ENCODE results near the gene SEMA7A. TPM values are rescaled to one million over a fixed set of nuclear protein-coding genes. Genes with fewer than 3 reads are reported as not detected.
"Not testable (repeated sequence)": the region's sequence is repeated elsewhere in the genome, so short reads cannot be mapped to it uniquely, and the experiment has no call there.

Gene SEMA7A
- total and polyA plus RNA-seq, 2 donors: 5.1 to 5.3 TPM

GRCh38 chr15:74393423-74393822, 40.3 kb downstream of the SEMA7A start:
- Histone ChIP-seq H3K4me3 (ENCODE audit: low read depth, low read length) (no peak overlapping the region), H3K36me3 (ENCODE audit: insufficient read depth) (no peaks in the 10 kb centered on the region), H3K27ac (ENCODE audit: low read depth) (no peak overlapping the region), H3K4me1 (ENCODE audit: insufficient read depth) (no peaks in the 10 kb centered on the region)
- no peak for DNase-seq (ENCODE audit: extremely low spot score)
- WGBS: 91% methylated on average over 13 of the region's 13 CpGs

GRCh38 chr15:74392902-74393301, 40.9 kb downstream of the SEMA7A start:
- no peak for DNase-seq (ENCODE audit: extremely low spot score)
- WGBS: 72% methylated on average over 7 of the region's 7 CpGs
- no peaks in the 10 kb centered on the region for H3K4me1 ChIP-seq (ENCODE audit: insufficient read depth)
- no peaks in the 10 kb centered on the region for H3K36me3 ChIP-seq (ENCODE audit: insufficient read depth)
- no peak overlapping the region for H3K27ac ChIP-seq (ENCODE audit: low read depth)
- no peak overlapping the region for H3K4me3 ChIP-seq (ENCODE audit: low read depth, low read length)

- Histone ChIP-seq H3K27ac (ENCODE audit: low read depth) (no peak overlapping the region), H3K4me3 (ENCODE audit: low read depth, low read length) (no peak overlapping the region), H3K36me3 (ENCODE audit: insufficient read depth) (no peaks in the 10 kb centered on the region), H3K4me1 (ENCODE audit: insufficient read depth) (no peaks in the 10 kb centered on the region)
- 29% methylated on average over 8 of the region's 8 CpGs for WGBS
- DNase-seq (ENCODE audit: extremely low spot score): no peak
These were observed 41.3 kb downstream of the SEMA7A start for GRCh38 chr15:74392451-74392830.

DNA sequence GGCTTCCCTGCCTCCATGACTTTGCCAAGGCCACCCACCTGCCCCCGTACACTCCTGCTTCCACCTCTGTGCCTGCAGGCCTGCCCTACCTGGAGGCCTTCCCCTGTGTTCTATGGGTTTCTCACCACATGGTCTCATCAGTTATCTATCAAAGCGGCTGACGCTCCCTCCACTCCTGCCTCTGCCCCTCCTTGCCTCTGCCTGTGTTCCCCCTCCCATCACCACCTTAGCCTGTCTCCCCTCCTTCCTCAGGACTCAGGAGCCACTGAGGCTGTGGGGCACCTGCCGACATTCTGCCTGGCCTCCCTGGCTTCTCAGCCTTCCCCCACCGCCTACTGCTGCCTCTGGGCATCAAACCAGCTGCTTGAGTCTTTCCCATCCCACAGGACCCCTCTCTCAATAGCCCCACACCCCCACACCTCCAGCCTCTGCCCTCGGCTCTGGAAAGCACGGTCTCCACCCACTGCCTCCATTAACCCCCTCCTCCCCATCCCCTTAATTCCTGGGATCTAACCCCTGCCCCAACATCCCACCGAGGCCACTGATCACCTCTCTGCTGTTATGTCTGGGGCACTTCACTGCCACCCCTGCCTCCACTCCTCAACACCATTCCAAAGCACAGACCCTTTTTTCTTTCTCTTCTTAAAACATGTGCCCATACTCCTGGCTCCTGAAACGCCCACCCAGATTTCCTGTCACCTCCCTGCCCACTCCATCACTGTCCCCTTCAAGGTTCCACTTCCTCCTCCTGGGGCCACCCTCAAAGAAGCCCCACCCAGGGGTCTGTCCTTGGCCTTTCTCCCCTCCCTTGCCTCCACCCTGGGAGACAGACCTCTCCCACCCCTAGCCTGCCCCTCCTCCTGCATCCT, 41.9 kb downstream of the SEMA7A start:
- H3K27ac ChIP-seq (ENCODE audit: low read depth): no peak overlapping the region
- no peak overlapping the region for H3K4me3 ChIP-seq (ENCODE audit: low read depth, low read length)
- H3K4me1 ChIP-seq (ENCODE audit: insufficient read depth): no peaks in the 10 kb centered on the region
- DNase-seq (ENCODE audit: extremely low spot score): no peak
- no peaks in the 10 kb centered on the region for H3K36me3 ChIP-seq (ENCODE audit: insufficient read depth)
- 75% methylated on average over 9 of the region's 9 CpGs for WGBS

DNA sequence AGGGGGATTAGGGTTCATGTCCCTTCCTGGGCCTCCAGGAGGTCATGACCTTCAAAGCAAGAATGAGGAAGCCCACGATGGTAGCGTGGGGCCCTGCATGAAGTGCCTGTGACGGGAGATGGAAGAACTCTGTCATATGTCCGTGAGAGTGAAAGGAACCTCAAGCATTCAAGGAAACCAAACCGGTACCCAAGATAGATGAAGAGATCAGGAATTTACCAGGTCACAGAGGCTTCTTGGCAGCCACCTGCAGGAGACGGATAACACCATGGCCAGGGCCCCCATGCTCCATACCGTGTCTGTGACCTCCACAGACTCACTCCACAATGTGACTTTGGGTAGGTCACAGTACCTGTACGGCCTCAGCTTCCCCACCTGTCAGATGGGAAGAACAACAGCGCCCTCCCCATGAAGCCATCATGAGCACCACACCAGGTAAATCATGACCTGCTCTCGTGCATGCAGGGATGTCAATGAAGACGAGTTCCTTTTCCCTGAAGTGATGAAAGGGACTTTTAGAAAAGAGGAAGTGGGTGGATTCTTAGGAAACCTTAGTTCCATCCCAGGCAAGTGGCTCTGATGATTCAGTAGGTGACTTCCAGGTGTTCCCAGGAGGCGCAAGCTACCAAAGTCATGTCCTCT, 43.0 kb downstream of the SEMA7A start:
- DNase-seq (ENCODE audit: extremely low spot score): no peak
- Histone ChIP-seq H3K36me3 (ENCODE audit: insufficient read depth) (no peaks in the 10 kb centered on the region), H3K27ac (ENCODE audit: low read depth) (no peak overlapping the region), H3K4me3 (ENCODE audit: low read depth, low read length) (no peak overlapping the region), H3K4me1 (ENCODE audit: insufficient read depth) (no peaks in the 10 kb centered on the region)
- WGBS: 83% methylated on average over 12 of the region's 12 CpGs

DNA sequence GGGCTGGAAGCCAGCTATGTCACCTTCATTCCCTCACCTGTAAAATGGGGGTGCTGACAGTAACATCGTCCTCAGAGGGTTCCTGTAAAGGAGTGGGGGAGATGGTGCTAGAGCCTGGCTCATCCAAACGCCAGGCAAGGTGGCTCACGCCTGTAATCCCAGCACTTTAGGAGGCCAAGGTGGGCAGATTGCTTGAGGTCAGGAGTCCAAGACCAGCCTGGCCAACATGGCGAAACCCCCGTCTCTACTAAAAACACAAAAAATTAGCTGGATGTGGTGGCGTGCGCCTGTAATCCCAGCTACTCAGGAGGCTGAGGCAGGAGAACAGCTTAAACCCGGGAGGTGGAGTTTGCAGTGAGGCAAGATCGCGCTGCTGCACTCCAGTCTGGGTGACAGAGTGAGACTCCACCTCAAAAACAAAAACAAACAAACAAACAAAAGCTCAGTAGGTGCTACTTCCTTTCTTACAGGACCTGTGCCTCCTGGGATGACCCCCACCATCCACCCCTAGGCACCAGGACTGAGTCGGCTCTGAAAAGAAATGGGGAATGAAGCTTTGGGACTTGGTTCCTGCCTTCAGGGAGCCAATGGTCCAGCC, 43.6 kb downstream of the SEMA7A start:
- DNase-seq (ENCODE audit: extremely low spot score); H3K4me1 ChIP-seq (ENCODE audit: insufficient read depth); H3K27ac ChIP-seq (ENCODE audit: low read depth); H3K36me3 ChIP-seq (ENCODE audit: insufficient read depth); H3K4me3 ChIP-seq (ENCODE audit: low read depth, low read length): not testable (repeated sequence)
- 94% methylated on average over 11 of the region's 11 CpGs for WGBS

GRCh38 chr15:74389241-74390048, 44.3 kb downstream of the SEMA7A start:
- DNase-seq (ENCODE audit: extremely low spot score): no peak
- Histone ChIP-seq H3K36me3 (ENCODE audit: insufficient read depth) (no peaks in the 10 kb centered on the region), H3K4me1 (ENCODE audit: insufficient read depth) (no peaks in the 10 kb centered on the region), H3K27ac (ENCODE audit: low read depth) (no peak overlapping the region), H3K4me3 (ENCODE audit: low read depth, low read length) (no peak overlapping the region)
- 60% methylated on average over 20 of the region's 20 CpGs for WGBS

- Histone ChIP-seq H3K4me1 (ENCODE audit: insufficient read depth) (no peaks in the 10 kb centered on the region), H3K27ac (ENCODE audit: low read depth) (no peak overlapping the region), H3K4me3 (ENCODE audit: low read depth, low read length) (no peak overlapping the region), H3K36me3 (ENCODE audit: insufficient read depth) (no peaks in the 10 kb centered on the region)
- whole genome bisulfite sequencing: 84% methylated on average over 10 of the region's 10 CpGs
- no peak for DNase-seq (ENCODE audit: extremely low spot score)
These were observed 45.3 kb downstream of the SEMA7A start for GRCh38 chr15:74388363-74388951.

GRCh38 chr15:74387621-74388362, 46.0 kb downstream of the SEMA7A start:
- H3K4me1 ChIP-seq (ENCODE audit: insufficient read depth): no peaks in the 10 kb centered on the region
- H3K36me3 ChIP-seq (ENCODE audit: insufficient read depth): no peaks in the 10 kb centered on the region
- no peak overlapping the region for H3K27ac ChIP-seq (ENCODE audit: low read depth)
- WGBS: 76% methylated on average over 10 of the region's 10 CpGs
- no peak overlapping the region for H3K4me3 ChIP-seq (ENCODE audit: low read depth, low read length)
- DNase-seq (ENCODE audit: extremely low spot score): no peak

GRCh38 chr15:74387141-74387541, 46.6 kb downstream of the SEMA7A start:
- Histone ChIP-seq H3K27ac (ENCODE audit: low read depth) (no peak overlapping the region), H3K4me1 (ENCODE audit: insufficient read depth) (no peaks in the 10 kb centered on the region), H3K4me3 (ENCODE audit: low read depth, low read length) (no peak overlapping the region), H3K36me3 (ENCODE audit: insufficient read depth) (no peaks in the 10 kb centered on the region)
- 86% methylated on average over 13 of the region's 13 CpGs for WGBS
- no peak for DNase-seq (ENCODE audit: extremely low spot score)

DNA sequence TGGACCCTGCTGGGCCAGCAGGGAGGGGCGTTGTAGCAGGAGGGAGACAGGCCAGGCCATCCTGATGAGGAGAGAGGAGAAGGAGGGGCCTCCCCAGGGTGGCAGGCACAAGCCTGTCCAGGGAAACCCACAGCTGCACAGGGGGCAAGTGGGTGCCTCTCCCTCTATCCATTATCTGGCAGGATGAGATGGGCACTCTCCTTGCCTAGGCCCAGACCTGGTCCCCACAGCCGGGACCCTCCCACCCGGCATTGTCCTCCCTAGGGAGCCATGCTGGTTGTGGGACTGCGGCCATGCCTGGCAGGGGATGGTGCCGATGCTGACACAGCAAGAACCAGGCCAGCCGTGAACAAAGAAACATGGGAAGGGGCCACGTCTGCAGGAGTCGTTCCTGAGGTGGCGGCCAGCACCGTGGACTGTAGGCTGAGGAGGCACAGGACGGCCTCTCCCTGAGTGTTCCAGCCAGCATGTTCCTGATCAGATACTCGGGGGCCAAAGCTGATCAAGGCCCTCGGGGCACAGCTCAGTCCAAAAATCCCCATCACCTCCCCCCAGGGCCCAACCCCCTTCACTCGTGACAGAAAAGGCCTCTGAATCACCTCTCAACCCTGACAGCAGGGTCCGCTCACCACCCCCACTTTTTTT, 47.1 kb downstream of the SEMA7A start:
- no peak overlapping the region for H3K4me3 ChIP-seq (ENCODE audit: low read depth, low read length)
- no peak overlapping the region for H3K27ac ChIP-seq (ENCODE audit: low read depth)
- 86% methylated on average over 15 of the region's 15 CpGs for WGBS
- no peaks in the 10 kb centered on the region for H3K36me3 ChIP-seq (ENCODE audit: insufficient read depth)
- no peak for DNase-seq (ENCODE audit: extremely low spot score)
- H3K4me1 ChIP-seq (ENCODE audit: insufficient read depth): no peaks in the 10 kb centered on the region

DNA sequence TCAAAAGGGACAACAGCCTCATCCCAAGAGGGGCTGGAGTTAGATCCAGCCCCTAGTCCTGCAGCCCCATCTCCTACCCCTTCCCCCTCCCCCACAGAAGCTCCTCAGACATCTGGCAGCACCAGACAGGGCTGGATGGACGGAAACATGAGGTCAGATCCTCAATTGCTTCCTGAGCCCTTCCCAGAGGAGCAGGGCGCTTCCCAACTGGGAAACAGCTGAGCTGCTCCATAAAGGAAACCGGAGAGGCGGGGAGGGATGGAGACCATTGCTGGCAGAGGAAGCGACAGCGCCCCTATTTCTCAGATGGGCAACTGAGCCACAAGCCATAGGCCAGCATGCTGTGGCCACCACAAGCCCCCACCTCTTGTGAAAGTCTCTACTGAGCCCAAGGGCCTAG, 48.0 kb downstream of the SEMA7A start:
- 78% methylated on average over 6 of the region's 6 CpGs for WGBS
- no peak for DNase-seq (ENCODE audit: extremely low spot score)
- H3K36me3 ChIP-seq (ENCODE audit: insufficient read depth): no peaks in the 10 kb centered on the region
- no peak overlapping the region for H3K27ac ChIP-seq (ENCODE audit: low read depth)
- no peak overlapping the region for H3K4me3 ChIP-seq (ENCODE audit: low read depth, low read length)
- no peaks in the 10 kb centered on the region for H3K4me1 ChIP-seq (ENCODE audit: insufficient read depth)

Measured in urinary bladder (tissue), 4 donors.